Chondrocyte (in vitro differentiated cells): ENCODE results near the gene RNF5. TPM values are rescaled to one million over a fixed set of nuclear protein-coding genes. Genes with fewer than 3 reads are reported as not detected.

Experiments used
- DNase-seq: peaks from one replicate; pipeline ENCODE4 v3.0.0; 2021; ENCODE audit warnings: mixed read lengths, low spot score
- H3K27ac Mint-ChIP-seq: one replicate; pipeline ENCODE4 v1.8.0; 2021; ENCODE audit warnings: mild to moderate bottlenecking, moderate library complexity, mixed read lengths; ENCODE audit not compliant: unreplicated experiment
- H3K27me3 Mint-ChIP-seq: 2 replicates; pipeline ENCODE4 v1.8.0; 2021; ENCODE audit warnings: low read depth, mixed read lengths
- H3K36me3 Mint-ChIP-seq: 2 replicates; pipeline ENCODE4 v1.8.0; 2021; ENCODE audit warnings: low read depth, mixed read lengths
- H3K4me1 Mint-ChIP-seq: 2 replicates; pipeline ENCODE4 v1.8.0; 2021; ENCODE audit warnings: low read depth, mild to moderate bottlenecking, mixed read lengths
- H3K4me3 Mint-ChIP-seq: one replicate; pipeline ENCODE4 v1.8.0; 2021; ENCODE audit warnings: mild to moderate bottlenecking, moderate library complexity, mixed read lengths; ENCODE audit not compliant: unreplicated experiment
- H3K9me3 Mint-ChIP-seq: 2 replicates; pipeline ENCODE4 v1.8.0; 2021; ENCODE audit warnings: low read depth, mixed read lengths
- total RNA-seq: library from RNA; stranded (reverse); gene quantifications from 3 replicates; pipeline ENCODE4 v1.2.1, GENCODE V29; 2021
- TF ChIP-seq, protein P1 (sequence below): fragments of 200-600 bp; sonication (generic); IDR thresholded peaks from 2 replicates; pipeline ENCODE4 v1.5.0; 2021; ENCODE audit warnings: antibody characterized with exemption, mild to moderate bottlenecking, moderate library complexity

Gene RNF5
- total RNA-seq, 1 donor from 2014 or later, result 45.2 TPM

DNA sequence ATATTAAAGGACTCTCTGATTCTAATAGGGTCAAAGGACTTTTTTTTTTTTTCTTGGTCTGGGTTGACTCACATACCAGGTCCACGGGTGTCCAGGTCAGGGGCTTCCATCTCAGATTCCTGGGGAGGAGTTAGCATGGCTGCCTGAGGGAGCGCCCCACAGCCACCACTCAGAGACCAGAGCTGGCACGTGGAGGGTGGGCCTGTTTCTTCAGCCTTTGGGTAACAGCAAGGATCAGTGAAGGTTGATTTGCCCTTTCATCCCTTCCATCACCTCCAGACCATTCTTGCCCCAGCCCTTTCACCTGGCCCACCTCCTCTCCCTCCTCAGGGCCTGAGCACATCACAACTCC, 20.1 kb downstream of the RNF5 start:
- Mint-ChIP-seq H3K4me3 (no peak overlapping the region), H3K36me3 (no peaks in the 10 kb centered on the region), H3K9me3 (no peaks in the 10 kb centered on the region), H3K27ac (no peak overlapping the region), H3K27me3 (no peaks in the 10 kb centered on the region), H3K4me1 (peaks cover 23% of the 10 kb centered on the region)
- TF ChIP-seq, protein P1, sequence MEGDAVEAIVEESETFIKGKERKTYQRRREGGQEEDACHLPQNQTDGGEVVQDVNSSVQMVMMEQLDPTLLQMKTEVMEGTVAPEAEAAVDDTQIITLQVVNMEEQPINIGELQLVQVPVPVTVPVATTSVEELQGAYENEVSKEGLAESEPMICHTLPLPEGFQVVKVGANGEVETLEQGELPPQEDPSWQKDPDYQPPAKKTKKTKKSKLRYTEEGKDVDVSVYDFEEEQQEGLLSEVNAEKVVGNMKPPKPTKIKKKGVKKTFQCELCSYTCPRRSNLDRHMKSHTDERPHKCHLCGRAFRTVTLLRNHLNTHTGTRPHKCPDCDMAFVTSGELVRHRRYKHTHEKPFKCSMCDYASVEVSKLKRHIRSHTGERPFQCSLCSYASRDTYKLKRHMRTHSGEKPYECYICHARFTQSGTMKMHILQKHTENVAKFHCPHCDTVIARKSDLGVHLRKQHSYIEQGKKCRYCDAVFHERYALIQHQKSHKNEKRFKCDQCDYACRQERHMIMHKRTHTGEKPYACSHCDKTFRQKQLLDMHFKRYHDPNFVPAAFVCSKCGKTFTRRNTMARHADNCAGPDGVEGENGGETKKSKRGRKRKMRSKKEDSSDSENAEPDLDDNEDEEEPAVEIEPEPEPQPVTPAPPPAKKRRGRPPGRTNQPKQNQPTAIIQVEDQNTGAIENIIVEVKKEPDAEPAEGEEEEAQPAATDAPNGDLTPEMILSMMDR, result no peak
- no peak for DNase-seq

- H3K27ac Mint-ChIP-seq, result no peak overlapping the region
- peaks cover 27% of the 10 kb centered on the region for H3K4me1 Mint-ChIP-seq
- DNase-seq, result no peak
- TF ChIP-seq, protein P1, result no peak
- H3K36me3 Mint-ChIP-seq, result no peaks in the 10 kb centered on the region
- no peak overlapping the region for H3K4me3 Mint-ChIP-seq
- no peaks in the 10 kb centered on the region for H3K9me3 Mint-ChIP-seq
- no peaks in the 10 kb centered on the region for H3K27me3 Mint-ChIP-seq
Observed at GRCh38 chr6:32198866-32199265, 20.7 kb downstream of the RNF5 start.

DNA sequence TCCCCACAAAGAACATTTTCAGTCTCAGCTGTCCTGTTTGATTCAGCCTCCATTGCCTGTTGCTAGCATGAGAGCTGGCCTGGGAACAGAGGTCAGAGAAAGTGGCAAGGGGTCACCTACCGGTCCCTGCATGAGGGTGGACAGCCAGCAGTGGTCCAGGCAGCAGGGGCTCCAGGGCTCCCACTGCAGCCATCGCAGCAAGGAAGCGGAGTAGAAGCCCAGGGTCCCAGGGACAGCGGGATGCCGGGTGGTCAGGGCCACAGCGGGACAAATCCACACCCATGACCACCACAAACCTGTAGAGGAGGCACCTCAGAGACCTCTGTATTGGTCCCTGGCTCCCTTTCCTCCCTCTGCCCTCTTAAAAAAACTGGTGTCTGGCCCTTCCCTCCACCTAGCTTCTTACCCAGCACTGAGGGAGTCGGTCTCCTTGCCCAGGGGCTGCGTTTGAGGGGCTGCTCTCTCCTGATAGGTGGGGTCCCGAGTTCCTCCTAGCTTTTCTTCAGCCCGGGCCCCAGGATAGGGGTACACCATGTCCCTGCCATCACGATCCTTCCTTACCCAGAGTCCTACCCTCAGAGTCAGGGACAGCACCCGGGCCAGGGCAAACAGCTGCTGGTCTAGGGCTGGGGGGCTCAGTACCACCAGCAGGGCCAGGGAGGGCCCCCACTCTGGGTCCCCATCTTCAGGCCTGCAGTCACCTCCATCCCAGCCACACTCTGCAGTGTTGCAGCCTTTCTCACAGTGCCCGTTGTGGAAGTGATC, 22.7 kb downstream of the RNF5 start:
- peaks cover 6% of the 10 kb centered on the region for H3K27me3 Mint-ChIP-seq
- H3K4me1 Mint-ChIP-seq, result peaks cover 17% of the 10 kb centered on the region

DNA sequence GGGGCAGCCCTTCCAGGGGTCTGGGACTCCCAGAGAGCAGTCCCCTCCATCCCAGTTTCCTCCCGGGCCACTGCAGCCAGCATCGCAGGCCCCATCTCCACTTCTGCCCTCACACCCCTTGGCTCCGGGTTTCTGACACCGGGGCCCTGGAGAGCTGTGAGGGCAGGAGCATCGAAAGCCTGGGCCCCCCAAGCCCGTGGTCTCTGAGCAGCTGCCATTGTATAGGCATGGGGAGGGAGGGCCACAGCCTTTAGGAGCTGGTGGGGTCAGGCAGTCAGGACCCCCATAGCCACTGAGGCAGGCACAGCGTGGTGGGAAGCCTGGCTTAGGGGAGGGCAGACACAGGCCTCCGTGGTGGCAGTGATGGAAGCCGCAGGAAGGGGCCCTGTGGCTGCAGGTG, 24.0 kb downstream of the RNF5 start:
- Mint-ChIP-seq H3K27me3 (peaks cover 6% of the 10 kb centered on the region), H3K9me3 (peaks cover 6% of the 10 kb centered on the region), H3K36me3 (no peaks in the 10 kb centered on the region), H3K4me3 (no peak overlapping the region), H3K27ac (no peak overlapping the region), H3K4me1 (peaks cover 7% of the 10 kb centered on the region)
- no peak for DNase-seq
- TF ChIP-seq, protein P1, result no peak

More for the DNA sequence above, 22.7 kb downstream of the RNF5 start:
- Mint-ChIP-seq H3K9me3 (no peaks in the 10 kb centered on the region), H3K27ac (no peak overlapping the region), H3K36me3 (no peaks in the 10 kb centered on the region), H3K4me3 (no peak overlapping the region)
- TF ChIP-seq, protein P1, result no peak
- no peak for DNase-seq

DNA sequence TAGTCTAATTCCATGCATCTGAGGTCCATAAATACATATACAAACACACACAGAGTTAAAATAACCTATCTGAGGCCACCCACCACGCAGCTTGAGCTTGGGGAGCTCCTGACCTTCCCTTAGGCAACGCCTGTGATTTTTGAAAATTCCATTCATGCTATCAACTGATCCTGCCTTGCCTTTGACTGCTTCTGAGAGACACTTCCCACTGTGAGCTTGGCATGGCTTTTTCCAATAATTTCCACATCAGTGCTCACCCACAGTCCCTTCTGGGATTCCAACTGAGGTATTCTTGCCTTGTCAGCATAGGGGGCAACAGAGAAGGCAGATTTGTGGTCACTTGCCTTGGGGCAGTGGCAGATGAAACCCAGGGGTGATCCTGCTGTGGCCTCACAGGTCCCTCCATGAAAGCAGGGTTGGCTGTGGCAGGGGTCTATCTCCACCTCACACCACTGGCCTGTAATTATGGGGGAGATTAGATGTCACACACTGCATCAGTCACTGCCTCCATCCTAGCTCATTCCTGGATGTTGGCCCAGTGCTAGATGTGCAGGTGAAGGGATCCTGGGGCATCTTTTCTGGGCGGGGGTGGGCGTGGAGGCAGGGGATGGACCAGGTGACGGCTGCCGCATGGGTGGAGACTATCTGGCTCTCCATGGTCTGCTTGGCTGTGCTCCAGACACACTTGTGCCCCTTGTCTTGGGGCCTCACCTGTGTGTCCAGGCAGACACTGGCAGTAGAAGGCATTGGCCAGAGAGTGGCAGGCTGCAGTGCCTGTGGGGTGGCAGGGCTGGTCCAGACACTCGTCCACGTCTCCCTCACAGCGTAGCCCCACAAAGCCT, 25.4 kb downstream of the RNF5 start:
- no peak overlapping the region for H3K27ac Mint-ChIP-seq
- peaks cover 6% of the 10 kb centered on the region for H3K9me3 Mint-ChIP-seq
- H3K27me3 Mint-ChIP-seq, result peaks cover 11% of the 10 kb centered on the region
- H3K36me3 Mint-ChIP-seq, result no peaks in the 10 kb centered on the region
- no peak for DNase-seq
- peaks cover 7% of the 10 kb centered on the region for H3K4me1 Mint-ChIP-seq
- H3K4me3 Mint-ChIP-seq, result no peak overlapping the region
- TF ChIP-seq, protein P1, result no peak
